ENCODE data around the gene COL5A1. TPM values are rescaled to one million over a fixed set of nuclear protein-coding genes. Genes with fewer than 3 reads are reported as not detected.
"Not testable (repeated sequence)": the region's sequence is repeated elsewhere in the genome, so short reads cannot be mapped to it uniquely, and the experiment has no call there.

Gene COL5A1
- polyA plus RNA-seq, 3 donors = 87.5 to 116 (median 111) TPM

DNA sequence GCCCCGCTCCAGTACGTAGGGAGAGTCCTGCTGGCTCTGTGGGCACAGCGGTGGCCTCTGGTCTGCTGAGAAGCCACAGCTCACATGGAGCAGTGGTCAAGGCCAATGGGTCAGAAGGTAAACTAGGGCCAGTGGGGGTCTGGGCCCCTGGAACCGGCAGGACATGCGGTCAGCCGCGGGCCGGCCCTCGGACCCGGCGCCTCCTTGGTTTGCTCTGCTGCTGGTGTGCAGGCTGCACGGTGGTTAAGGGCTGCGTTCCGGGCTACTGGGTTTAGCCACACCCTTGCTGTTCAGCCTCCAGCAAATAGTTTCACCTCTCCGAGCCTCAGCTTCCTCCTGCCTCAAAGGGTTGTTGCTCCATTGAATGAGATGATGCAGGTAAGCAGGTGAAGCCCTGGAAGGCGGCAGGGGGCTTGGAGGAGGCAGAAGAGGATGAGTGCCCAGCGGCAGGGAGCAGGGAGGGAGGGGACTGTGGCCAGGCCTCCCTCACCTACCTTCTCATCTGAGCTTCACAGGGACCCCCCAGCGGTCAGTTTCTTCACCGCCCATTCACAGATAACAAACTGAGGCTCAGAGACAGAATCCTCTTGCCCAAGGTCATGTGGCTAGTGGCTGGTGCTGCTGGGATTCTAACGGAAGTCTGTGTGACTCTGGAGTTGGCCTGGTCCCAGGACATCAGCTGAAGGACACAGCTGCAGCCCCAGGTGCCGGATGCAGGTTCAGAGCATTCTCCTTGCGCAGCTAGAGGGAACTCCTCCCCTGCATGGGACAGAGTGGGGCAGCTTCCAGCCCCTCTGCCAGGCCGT, 3.7 kb upstream of the COL5A1 start:
- no peak for DNase-seq

- DNase-seq = no peak
Observed at GRCh38 chr9:134638502-134639090, 3.0 kb upstream of the COL5A1 start.

DNA sequence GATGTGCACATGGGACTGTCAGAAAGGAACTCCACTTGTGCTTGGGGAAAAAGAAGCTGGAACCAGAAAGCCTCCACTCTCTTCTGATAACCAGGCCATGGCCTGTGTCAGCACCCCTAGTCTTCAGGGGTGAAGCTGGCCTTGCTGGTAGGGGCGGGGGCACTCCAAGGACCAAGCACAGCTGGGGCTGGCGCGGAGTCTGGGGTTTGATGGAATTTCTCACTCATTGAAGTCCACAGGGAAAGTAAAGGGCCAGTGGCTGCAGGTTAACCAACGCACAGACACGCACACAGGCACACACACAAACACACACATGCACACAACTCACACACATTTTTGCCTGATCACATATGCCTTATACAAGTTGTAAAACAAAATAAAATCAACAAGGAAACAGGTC, 1.6 kb upstream of the COL5A1 start:
- no peak for DNase-seq

DNA sequence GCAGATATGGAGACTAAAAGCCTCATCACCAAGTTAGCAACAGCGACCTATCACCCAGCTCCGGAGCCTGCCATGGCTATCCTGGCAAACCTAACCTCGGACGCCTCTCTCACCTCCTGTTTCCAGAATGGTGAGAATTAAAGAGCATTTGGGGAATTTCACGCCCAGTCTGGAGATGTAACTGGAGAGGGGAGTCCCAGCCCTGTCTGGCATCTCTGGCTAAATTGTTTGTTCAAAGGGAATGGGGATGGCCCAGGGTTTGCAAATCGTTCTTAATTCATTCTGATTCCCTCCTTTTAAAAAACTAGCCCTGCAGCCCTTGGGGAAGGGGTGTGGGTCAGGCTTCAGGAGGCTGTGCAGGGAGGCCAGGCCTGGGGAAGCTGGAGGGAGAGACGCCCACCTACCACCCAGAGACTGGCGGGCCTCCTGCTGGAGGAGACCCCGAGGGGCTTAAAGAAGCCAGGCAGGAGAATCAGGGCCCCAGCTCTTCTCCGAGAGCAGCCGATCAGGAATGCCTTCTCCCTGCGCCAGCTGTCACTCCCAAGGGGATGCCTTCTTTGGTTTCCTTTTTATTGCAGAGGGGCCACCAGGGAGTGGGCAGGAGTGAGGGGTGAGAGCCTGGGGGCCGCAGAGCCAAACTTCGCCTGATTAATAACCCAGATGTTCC, 964 bp upstream of the COL5A1 start:
- peak; percentile 39 for DNase-seq

DNA sequence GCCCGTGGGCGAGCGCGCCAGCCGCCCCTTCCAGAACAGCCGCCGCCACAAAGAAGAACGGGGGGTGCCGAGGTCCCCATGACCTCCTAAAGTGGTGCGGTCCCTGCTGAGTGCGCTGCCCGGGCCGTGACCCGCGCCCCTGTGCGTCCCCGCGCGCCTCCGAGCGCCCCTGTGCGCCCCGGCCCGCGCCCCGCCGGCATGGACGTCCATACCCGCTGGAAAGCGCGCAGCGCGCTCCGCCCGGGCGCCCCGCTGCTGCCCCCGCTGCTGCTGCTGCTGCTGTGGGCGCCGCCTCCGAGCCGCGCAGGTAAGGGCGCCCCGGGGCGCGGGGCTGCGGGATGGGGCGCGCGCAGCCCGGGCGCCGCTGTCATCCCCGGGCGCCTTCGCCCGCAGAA, 384 bp downstream of the COL5A1 start:
- DNase-seq = no peak

DNA sequence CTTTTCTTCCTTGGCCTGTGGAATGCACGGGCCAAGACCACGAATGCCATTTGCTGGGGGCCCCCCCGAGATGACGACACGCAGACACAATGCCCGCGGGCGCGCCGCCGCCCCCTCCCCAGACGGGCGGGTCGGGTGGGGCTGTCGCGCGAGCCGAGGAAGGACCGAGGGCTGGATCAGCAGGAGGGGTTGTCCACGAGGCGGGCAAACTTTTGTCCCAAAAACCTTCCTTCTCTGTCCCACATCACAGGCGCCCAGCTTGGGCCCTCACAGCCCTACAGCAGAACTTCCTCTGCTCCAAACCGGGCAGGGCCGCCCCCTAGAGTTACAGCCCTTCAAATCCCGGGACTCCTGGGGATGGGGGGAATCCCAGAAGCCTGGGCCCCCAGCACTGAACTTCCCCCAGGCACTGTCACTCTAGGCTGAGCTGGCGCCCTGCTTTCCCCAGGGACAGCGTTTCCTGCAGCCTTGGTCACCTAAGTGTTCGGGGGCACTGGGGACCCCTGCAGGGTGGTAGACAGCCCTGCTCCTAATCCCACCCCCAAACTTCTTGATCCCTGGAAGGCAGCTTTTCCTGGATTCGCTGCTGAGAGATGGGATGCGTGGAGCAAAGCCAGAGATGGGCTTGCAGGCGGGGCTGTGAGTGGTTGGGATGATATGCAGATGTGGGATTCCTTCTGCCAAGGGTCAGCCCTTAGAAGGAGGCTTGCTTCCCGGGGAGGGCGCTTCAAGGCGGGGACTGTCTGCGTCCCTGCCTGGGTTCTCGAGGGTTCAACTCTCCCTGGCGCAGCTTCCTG, 980 bp downstream of the COL5A1 start:
- DNase-seq = peak; percentile 68

GRCh38 chr9:134643222-134643671, 1.6 kb downstream of the COL5A1 start:
- DNase-seq = no peak

- not testable (repeated sequence) for DNase-seq
Observed at GRCh38 chr9:134644401-134644724, 2.8 kb downstream of the COL5A1 start.

GRCh38 chr9:134644725-134645606, 3.4 kb downstream of the COL5A1 start:
- DNase-seq = peak; percentile 79

- DNase-seq = no peak
Observed at GRCh38 chr9:134645607-134646365, 4.2 kb downstream of the COL5A1 start.

- DNase-seq = no peak
Observed at GRCh38 chr9:134647359-134648080, 5.9 kb downstream of the COL5A1 start.

DNA sequence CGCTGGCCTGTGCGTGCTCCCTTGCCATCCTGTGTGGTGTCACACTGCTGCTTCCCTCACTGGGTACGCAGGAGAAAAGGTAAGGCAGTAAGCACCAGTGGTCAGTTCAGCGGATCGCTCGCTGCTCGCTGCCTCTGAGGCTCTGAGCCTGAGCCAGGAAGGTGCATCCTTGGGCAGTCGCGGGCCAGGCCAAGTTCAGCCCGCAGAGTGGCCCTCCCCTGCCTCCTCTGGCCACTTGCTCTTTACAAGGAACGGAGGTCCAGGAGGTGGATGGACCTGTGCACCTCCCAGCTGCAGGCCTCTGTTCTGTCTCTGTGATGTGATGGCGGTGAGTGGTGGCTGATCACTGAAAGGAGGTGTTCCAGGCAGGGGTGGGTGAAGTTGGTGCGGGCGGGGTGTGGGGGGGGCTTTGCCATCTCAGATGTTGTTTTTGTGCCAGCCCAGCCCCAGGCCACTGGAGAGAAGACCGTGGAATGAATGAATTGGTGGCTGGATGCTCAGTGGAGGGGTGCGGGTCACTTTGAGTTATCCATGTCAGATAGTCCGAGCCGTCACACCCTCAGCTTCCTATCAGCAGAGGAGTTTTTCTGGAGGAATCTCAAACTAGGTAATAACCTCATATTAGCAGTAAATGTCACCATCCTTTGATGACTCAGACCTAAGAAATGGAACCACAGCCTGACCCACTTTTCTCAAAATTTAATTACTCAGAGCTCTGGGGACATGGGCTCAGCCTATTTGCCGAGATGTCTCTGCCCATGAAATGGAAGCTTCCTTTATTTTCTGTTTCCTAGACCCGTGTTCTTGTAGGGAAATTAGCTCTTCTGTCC, 7.3 kb downstream of the COL5A1 start:
- DNase-seq = no peak

DNA sequence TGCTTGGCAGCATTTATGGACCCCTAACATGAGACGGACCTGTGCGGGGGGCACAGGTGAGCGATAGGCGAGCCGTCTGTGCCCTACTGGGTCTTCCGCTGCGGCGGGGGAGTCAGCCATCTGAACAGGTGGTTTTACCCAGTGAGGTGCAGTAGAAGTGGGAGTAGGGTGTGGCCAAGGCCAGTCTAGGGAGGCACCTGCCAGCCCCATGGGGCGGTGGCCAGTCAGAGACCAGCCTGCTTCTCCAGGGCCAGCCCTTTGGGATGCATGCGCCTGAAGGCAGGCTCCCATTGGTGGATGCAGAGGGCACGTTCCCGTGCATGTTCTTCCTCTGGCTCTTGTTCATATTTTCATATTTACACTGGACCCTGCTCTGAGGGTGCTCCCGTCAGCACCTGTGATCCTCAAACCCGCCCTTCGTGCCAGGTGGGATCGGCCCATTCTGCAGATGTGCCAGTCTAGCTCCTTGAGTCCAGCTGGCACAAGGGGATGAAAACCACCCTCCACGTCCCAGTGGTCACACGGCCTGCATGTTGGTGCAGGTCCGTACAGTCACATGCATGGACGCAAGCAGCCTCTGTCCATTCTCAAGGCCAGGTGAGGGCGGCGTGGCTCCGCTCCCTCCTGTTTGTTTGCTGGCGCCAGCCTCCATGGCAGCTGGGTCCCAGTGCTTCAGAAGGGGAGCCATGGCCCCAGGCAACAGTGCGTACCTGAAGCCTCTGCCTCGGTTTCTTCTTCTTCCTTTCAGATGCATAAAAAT, 9.0 kb downstream of the COL5A1 start:
- DNase-seq = no peak

GRCh38 chr9:134651226-134651905, 9.8 kb downstream of the COL5A1 start:
- DNase-seq = no peak

- no peak for DNase-seq
Observed at GRCh38 chr9:134652291-134653225, 11.0 kb downstream of the COL5A1 start.

Data from renal pelvis (tissue), 4 donors.